Rectal smooth muscle tissue (tissue), 1 donor: ENCODE results near the gene ROCK2.
"Not testable (repeated sequence)": the region's sequence is repeated elsewhere in the genome, so short reads cannot be mapped to it uniquely, and the experiment has no call there.

Source experiments
- H3K27ac ChIP-seq: one replicate; pipeline ENCODE4 v1.7.0; 2013; ENCODE audit warnings: low read depth, low read length, inconsistent platforms
- H3K27me3 ChIP-seq: one replicate; pipeline ENCODE4 v1.7.0; 2013; ENCODE audit warnings: low read length; ENCODE audit not compliant: control insufficient read depth, insufficient read depth
- H3K36me3 ChIP-seq: one replicate; pipeline ENCODE4 v1.7.0; 2013; ENCODE audit warnings: low read length; ENCODE audit not compliant: control insufficient read depth, insufficient read depth
- H3K4me1 ChIP-seq: one replicate; pipeline ENCODE4 v1.7.0; 2013; ENCODE audit warnings: low read length; ENCODE audit not compliant: control insufficient read depth, insufficient read depth
- H3K4me3 ChIP-seq: one replicate; pipeline ENCODE4 v1.7.0; 2013; ENCODE audit warnings: low read length
- H3K9ac ChIP-seq: one replicate; pipeline ENCODE4 v1.7.0; 2013; ENCODE audit warnings: low read length

ROCK2 gene

GRCh38 chr2:11267931-11268330, 76.5 kb downstream of the ROCK2 start:
- no peak overlapping the region for H3K27ac ChIP-seq
- H3K4me3 ChIP-seq = no peak overlapping the region
- H3K27me3 ChIP-seq = no peaks in the 10 kb centered on the region
- no peaks in the 10 kb centered on the region for H3K36me3 ChIP-seq
- H3K4me1 ChIP-seq = no peaks in the 10 kb centered on the region
- no peak overlapping the region for H3K9ac ChIP-seq

GRCh38 chr2:11264818-11265217, 79.6 kb downstream of the ROCK2 start:
- no peak overlapping the region for H3K4me3 ChIP-seq

GRCh38 chr2:11264007-11264406, 80.4 kb downstream of the ROCK2 start:
- H3K4me3 ChIP-seq = no peak overlapping the region
- no peaks in the 10 kb centered on the region for H3K27me3 ChIP-seq
- H3K27ac ChIP-seq = no peak overlapping the region
- H3K4me1 ChIP-seq = no peaks in the 10 kb centered on the region
- H3K36me3 ChIP-seq = no peaks in the 10 kb centered on the region
- H3K9ac ChIP-seq = no peak overlapping the region

More at GRCh38 chr2:11264818-11265217, 79.6 kb downstream of the ROCK2 start:
- Histone ChIP-seq H3K36me3 (no peaks in the 10 kb centered on the region), H3K27ac (no peak overlapping the region), H3K4me1 (no peaks in the 10 kb centered on the region), H3K27me3 (no peaks in the 10 kb centered on the region), H3K9ac (no peak overlapping the region)

GRCh38 chr2:11263177-11263576, 81.3 kb downstream of the ROCK2 start:
- no peak overlapping the region for H3K9ac ChIP-seq
- H3K4me3 ChIP-seq = no peak overlapping the region
- no peaks in the 10 kb centered on the region for H3K36me3 ChIP-seq
- no peak overlapping the region for H3K27ac ChIP-seq
- H3K4me1 ChIP-seq = no peaks in the 10 kb centered on the region
- H3K27me3 ChIP-seq = no peaks in the 10 kb centered on the region

GRCh38 chr2:11262438-11262837, 82.0 kb downstream of the ROCK2 start:
- H3K9ac ChIP-seq, H3K4me3 ChIP-seq, H3K36me3 ChIP-seq: not testable (repeated sequence)

GRCh38 chr2:11261564-11261963, 82.9 kb downstream of the ROCK2 start:
- H3K4me3 ChIP-seq, H3K27ac ChIP-seq, H3K9ac ChIP-seq, H3K36me3 ChIP-seq, H3K27me3 ChIP-seq, H3K4me1 ChIP-seq: not testable (repeated sequence)

More at GRCh38 chr2:11262438-11262837, 82.0 kb downstream of the ROCK2 start:
- H3K27ac ChIP-seq, H3K27me3 ChIP-seq, H3K4me1 ChIP-seq: not testable (repeated sequence)

- no peak overlapping the region for H3K4me3 ChIP-seq
- no peaks in the 10 kb centered on the region for H3K36me3 ChIP-seq
- H3K9ac ChIP-seq = no peak overlapping the region
- no peaks in the 10 kb centered on the region for H3K4me1 ChIP-seq
- H3K27me3 ChIP-seq = no peaks in the 10 kb centered on the region
- H3K27ac ChIP-seq = no peak overlapping the region
These were observed 83.5 kb downstream of the ROCK2 start for GRCh38 chr2:11260979-11261378.

GRCh38 chr2:11257964-11258363, 86.5 kb downstream of the ROCK2 start:
- peaks cover 6% of the 10 kb centered on the region for H3K4me1 ChIP-seq
- H3K27me3 ChIP-seq = no peaks in the 10 kb centered on the region
- no peak overlapping the region for H3K9ac ChIP-seq

GRCh38 chr2:11257078-11257477, 87.4 kb downstream of the ROCK2 start:
- Histone ChIP-seq H3K36me3 (no peaks in the 10 kb centered on the region), H3K9ac (no peak overlapping the region), H3K4me3 (no peak overlapping the region), H3K4me1 (peaks cover 6% of the 10 kb centered on the region), H3K27me3 (no peaks in the 10 kb centered on the region), H3K27ac (no peak overlapping the region)

More at GRCh38 chr2:11257964-11258363, 86.5 kb downstream of the ROCK2 start:
- no peak overlapping the region for H3K27ac ChIP-seq
- no peak overlapping the region for H3K4me3 ChIP-seq
- no peaks in the 10 kb centered on the region for H3K36me3 ChIP-seq

- Histone ChIP-seq H3K4me3 (no peak overlapping the region), H3K27ac (no peak overlapping the region), H3K27me3 (no peaks in the 10 kb centered on the region), H3K9ac (no peak overlapping the region), H3K36me3 (no peaks in the 10 kb centered on the region), H3K4me1 (peaks cover 6% of the 10 kb centered on the region)
These were observed 88.3 kb downstream of the ROCK2 start for GRCh38 chr2:11256166-11256565.

- no peak overlapping the region for H3K9ac ChIP-seq
- H3K4me1 ChIP-seq = peaks cover 6% of the 10 kb centered on the region
- H3K4me3 ChIP-seq = no peak overlapping the region
- no peaks in the 10 kb centered on the region for H3K36me3 ChIP-seq
- no peak overlapping the region for H3K27ac ChIP-seq
- H3K27me3 ChIP-seq = no peaks in the 10 kb centered on the region
These were observed 90.3 kb downstream of the ROCK2 start for GRCh38 chr2:11254100-11254536.

- not testable (repeated sequence) for H3K36me3 ChIP-seq, H3K27ac ChIP-seq, H3K27me3 ChIP-seq, H3K4me3 ChIP-seq, H3K9ac ChIP-seq, H3K4me1 ChIP-seq
These were observed 92.0 kb downstream of the ROCK2 start for GRCh38 chr2:11252458-11252857.

- Histone ChIP-seq H3K9ac (no peak overlapping the region), H3K36me3 (no peaks in the 10 kb centered on the region), H3K4me1 (peaks cover 6% of the 10 kb centered on the region), H3K27me3 (no peaks in the 10 kb centered on the region), H3K27ac (no peak overlapping the region), H3K4me3 (no peak overlapping the region)
These were observed 93.8 kb downstream of the ROCK2 start for GRCh38 chr2:11250400-11251196.
